Endothelial cell of umbilical vein (primary cell): ENCODE results near the gene CORO2B. TPM values are rescaled to one million over a fixed set of nuclear protein-coding genes. Genes with fewer than 3 reads are reported as not detected.

Experiments
- BruUV-seq: library from RNA; stranded (reverse); fragments of 400-500 nt; replicated peaks from 2 replicates; lab custom pipeline; 2021; lab: Mats Ljungman, UMichigan
- CTCF ChIA-PET: fragments of 300-600, 350-600 bp; sonication (Branson Sonifier 250); formaldehyde crosslinking; loops from one replicate; lab custom pipeline; 2021; ENCODE audit warnings: antibody characterized with exemption, inconsistent platforms; lab: Charles Lee
- POLR2A ChIA-PET: fragments of 300-600, 350-600 bp; sonication (Branson Sonifier 250); formaldehyde crosslinking; loops from one replicate; lab custom pipeline; 2021; ENCODE audit warnings: antibody characterized with exemption, inconsistent platforms; lab: Charles Lee
- DNase-seq: peaks from one replicate; pipeline ENCODE4 v3.0.0-alpha.2; 2011; ENCODE audit warnings: low read depth, low spot score
- FAIRE-seq: peaks from 2 replicates; lab custom pipeline; 2011; peaks lifted over from hg19 to GRCh38; lab: Jason Lieb, UNC
- H2AFZ ChIP-seq: 2 replicates; pipeline ENCODE4 v1.6.0; 2012; ENCODE audit warnings: low read depth, low read length, control low read depth, inconsistent platforms
- H3K27ac ChIP-seq: 2 replicates; pipeline ENCODE4 v1.5.1; 2011; ENCODE audit warnings: low read depth, mild to moderate bottlenecking, control low read depth, low read length, moderate library complexity; ENCODE audit not compliant: insufficient read depth
- H3K27me3 ChIP-seq, 2 experiments: 2 replicates each; pipeline versions ENCODE4 v1.6.0 to v1.6.1; 2011; ENCODE audit warnings: low read length in 2 of 2, mixed read lengths in 1 of 2; ENCODE audit not compliant: control insufficient read depth in 2 of 2, insufficient read depth in 2 of 2
- H3K36me3 ChIP-seq, 2 experiments: 2 replicates in 1 of 2; 3 replicates in 1 of 2; pipeline ENCODE4 v1.5.1; 2011; ENCODE audit warnings: low read length in 2 of 2, mild to moderate bottlenecking in 1 of 2, moderate library complexity in 1 of 2; ENCODE audit not compliant: control insufficient read depth in 2 of 2, insufficient read depth in 2 of 2; ENCODE audit errors: extremely low read depth in 1 of 2
- H3K4me1 ChIP-seq: 3 replicates; pipeline ENCODE4 v1.5.1; 2011; ENCODE audit warnings: mild to moderate bottlenecking, low read length; ENCODE audit not compliant: control insufficient read depth, insufficient read depth; ENCODE audit errors: extremely low read depth
- H3K4me2 ChIP-seq: 2 replicates; pipeline ENCODE4 v1.6.1; 2011; ENCODE audit warnings: low read length, control low read depth, mixed read lengths; ENCODE audit not compliant: insufficient read depth
- H3K4me3 ChIP-seq, 3 experiments: fragments of 200-600 bp in 1 of 3; sonication (generic), shearing (Covaris generic) in 1 of 3; replicated peaks in 1 of 3; 2 replicates each; pipeline ENCODE4 v1.5.1; 2011 to 2016; ENCODE audit warnings: control low read depth in 3 of 3, low read length in 3 of 3, mild to moderate bottlenecking in 2 of 3, inconsistent platforms in 1 of 3, low read depth in 1 of 3, moderate library complexity in 1 of 3; ENCODE audit not compliant: insufficient read depth in 1 of 3
- H3K79me2 ChIP-seq: 2 replicates; pipeline ENCODE4 v1.6.0; 2012; ENCODE audit warnings: low read length, inconsistent platforms; ENCODE audit not compliant: control insufficient read depth, insufficient read depth
- H3K9ac ChIP-seq: replicated peaks from 2 replicates; pipeline ENCODE3; 2011; ENCODE audit warnings: low read length, control low read depth; ENCODE audit not compliant: insufficient read depth; ENCODE audit errors: extremely low read depth
- H3K9me1 ChIP-seq: replicated peaks from 3 replicates; pipeline ENCODE4 v1.6.0; 2011; ENCODE audit warnings: mild to moderate bottlenecking, low read length; ENCODE audit not compliant: control insufficient read depth, insufficient read depth; ENCODE audit errors: extremely low read depth
- H3K9me3 ChIP-seq: replicated peaks from 2 replicates; pipeline ENCODE4 v1.5.1; 2012; ENCODE audit warnings: low read length, inconsistent platforms; ENCODE audit not compliant: control insufficient read depth, insufficient read depth
- H4K20me1 ChIP-seq: replicated peaks from 2 replicates; pipeline ENCODE3; 2011; ENCODE audit warnings: mild to moderate bottlenecking, low read length; ENCODE audit not compliant: control insufficient read depth, insufficient read depth; ENCODE audit errors: extremely low read depth
- CTCF ChIP-seq, 2 donors: IDR thresholded peaks; 1 replicate in 1 of 2; 2 replicates in 1 of 2; pipeline ENCODE4 v1.5.1; 2011; ENCODE audit warnings: low read length in 2 of 2, mild to moderate bottlenecking in 2 of 2, moderate library complexity in 2 of 2, control low read depth in 1 of 2, inconsistent platforms in 1 of 2, low read depth in 1 of 2; ENCODE audit not compliant: insufficient read depth in 1 of 2; ENCODE audit errors: extremely low read depth in 1 of 2
- EZH2 ChIP-seq: IDR thresholded peaks from 2 replicates; pipeline ENCODE4 v1.6.1; 2012; ENCODE audit warnings: borderline replicate concordance, low read depth, mild to moderate bottlenecking, moderate library complexity, low read length, inconsistent platforms; ENCODE audit not compliant: severe bottlenecking
- FOS ChIP-seq: IDR thresholded peaks from 2 replicates; pipeline ENCODE4 v1.6.1; 2011; ENCODE audit warnings: mild to moderate bottlenecking, low read length, moderate library complexity, borderline replicate concordance; ENCODE audit not compliant: insufficient read depth
- GATA2 ChIP-seq: IDR thresholded peaks from 2 replicates; pipeline ENCODE4 v1.7.0; 2011; ENCODE audit warnings: low read depth, mild to moderate bottlenecking, moderate library complexity, mixed read lengths, low read length; ENCODE audit not compliant: insufficient read length, insufficient read depth
- JUN ChIP-seq: IDR thresholded peaks from 2 replicates; pipeline ENCODE4 v1.6.1; 2011; ENCODE audit warnings: borderline replicate concordance, low read depth; ENCODE audit not compliant: insufficient read length, insufficient read depth
- MYC ChIP-seq: IDR thresholded peaks from one replicate; pipeline ENCODE4 v1.6.1; 2011; ENCODE audit warnings: mild to moderate bottlenecking, low read depth, low read length
- POLR2A ChIP-seq: IDR thresholded peaks from 2 replicates; pipeline ENCODE4 v1.6.1; 2012; ENCODE audit warnings: low read depth, mild to moderate bottlenecking, control low read depth, low read length
- POLR2AphosphoS5 ChIP-seq: IDR thresholded peaks from 2 replicates; pipeline ENCODE4 v1.6.1; 2012; ENCODE audit warnings: low read depth, mild to moderate bottlenecking, control low read depth, low read length, moderate library complexity; ENCODE audit not compliant: insufficient read depth
- dilution Hi-C: fragments of 300-500 bp; cut with MboI; formaldehyde crosslinking; loops from one replicate; pipeline ENCODE4 v1.15.0; 2019; ENCODE audit warnings: low sequenced_read_pairs; ENCODE audit not compliant: extremely low pct_ligation_motif_present
- intact Hi-C: fragments of 100-400 bp; cut with micrococcal nuclease; formaldehyde crosslinking; loops from one replicate; pipeline ENCODE4 v1.10.0; 2022
- polyA plus RNA-seq, 4 experiments: library from polyadenylated mRNA; depleted of rRNA in 3 of 4; stranded (reverse) in 3 of 4; unstranded in 1 of 4; fragments of >200 nt; gene quantifications; 2 replicates each; pipeline versions ENCODE4 v1.2.1 to v1.2.3, GENCODE V29; 2011 to 2012; ENCODE audit warnings: missing spikeins in 1 of 4
- total RNA-seq: library from RNA; stranded (reverse); gene quantifications from 2 replicates; pipeline ENCODE4 v1.2.3, GENCODE V29; 2021
- TF ChIP-seq, protein P1 (sequence below): IDR thresholded peaks from 2 replicates; pipeline ENCODE4 v1.6.1; 2011; ENCODE audit not compliant: insufficient read depth, insufficient read length

The CORO2B gene
- total and polyA plus RNA-seq, 2 donors (not counting 3 experiments of a cell fraction or from before 2014, with no cell fraction given), result 2.4 to 3.7 TPM

- ChIA-PET POLR2A (no interaction called here), CTCF (interaction anchor here (1.0 to 1.5 kb wide), 3 partner anchors 86 to 107 kb away, joined by 3 to 5 read pairs (median 4); no protein-coding TSS in a partner anchor)
Observed at GRCh38 chr15:68566377-68566954, 12.3 kb upstream of the CORO2B start.

More at GRCh38 chr15:68566377-68566954, 12.3 kb upstream of the CORO2B start:
- no peak overlapping the region for H3K4me2 ChIP-seq
- dilution Hi-C loops (no loop called here), intact Hi-C loops (no loop called here)
- H3K36me3 ChIP-seq, result no peaks in the 10 kb centered on the region
- FAIRE-seq (no peak), DNase-seq (no peak)
- no peaks in the 10 kb centered on the region for H3K4me1 ChIP-seq
- H3K9me1 ChIP-seq, result no peaks in the 10 kb centered on the region
- BruUV-seq, result no TSS peak
- H3K27me3 ChIP-seq, result peaks cover 30 to 35% of the 10 kb centered on the region in 2 experiments
- no peaks in the 10 kb centered on the region for H3K79me2 ChIP-seq
- no peak overlapping the region for H3K27ac ChIP-seq
- no peak overlapping the region for H2AFZ ChIP-seq
- H4K20me1 ChIP-seq, result no peaks in the 10 kb centered on the region
- H3K9me3 ChIP-seq, result no peaks in the 10 kb centered on the region
- no peak for TF ChIP-seq POLR2A
- no peak for TF ChIP-seq POLR2AphosphoS5
- TF ChIP-seq EZH2, result no peak
- TF ChIP-seq GATA2, result no peak
- TF ChIP-seq JUN, result no peak
- TF ChIP-seq, protein P1, sequence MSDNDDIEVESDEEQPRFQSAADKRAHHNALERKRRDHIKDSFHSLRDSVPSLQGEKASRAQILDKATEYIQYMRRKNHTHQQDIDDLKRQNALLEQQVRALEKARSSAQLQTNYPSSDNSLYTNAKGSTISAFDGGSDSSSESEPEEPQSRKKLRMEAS, result no peak
- TF ChIP-seq FOS, result no peak
- TF ChIP-seq MYC, result no peak
- no peak for TF ChIP-seq CTCF (IDR thresholded peaks at IDR 0.05; ENCODE audit: extremely low read depth in 1 of 2, insufficient read depth in 1 of 2, low read depth in 1 of 2, low read length in 2 of 2)
- no peak overlapping the region for H3K4me3 ChIP-seq
- no peak overlapping the region for H3K9ac ChIP-seq
